ENCODE results near the gene TTN.
"Not testable (repeated sequence)": the region's sequence is repeated elsewhere in the genome, so short reads cannot be mapped to it uniquely, and the experiment has no call there.

Gene TTN

DNA sequence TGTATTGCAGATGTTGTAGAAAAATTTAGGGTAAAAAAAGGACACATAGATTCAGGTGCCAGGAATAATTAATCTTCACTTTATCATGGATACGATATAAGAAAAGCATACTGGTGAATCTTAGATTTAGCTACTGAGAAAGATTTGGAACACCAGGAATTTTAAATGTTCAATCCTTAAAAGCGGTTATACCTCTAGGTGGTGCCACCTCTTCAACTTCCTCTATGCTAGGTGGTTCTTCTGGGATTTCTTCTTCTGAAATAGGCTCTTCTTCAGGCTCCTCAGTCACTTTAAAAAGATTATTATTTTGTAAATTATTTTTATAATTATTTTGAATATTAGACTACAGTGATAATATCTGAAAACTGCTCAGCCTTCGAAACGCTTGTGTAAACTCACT, 133.1 kb downstream of the TTN start:
- DNase-seq (ENCODE audit: low read depth), result no peak
- no peak overlapping the region for H3K4me3 ChIP-seq (ENCODE audit: low read depth, low read length)
- TF ChIP-seq CTCF (IDR thresholded peaks at IDR 0.05; ENCODE audit: low read depth, low read length, missing control alignments), result no peak

GRCh38 chr2:178666458-178666857, 140.8 kb downstream of the TTN start:
- TF ChIP-seq CTCF (IDR thresholded peaks at IDR 0.05; ENCODE audit: low read depth, low read length, missing control alignments), result no peak
- no peak overlapping the region for H3K4me3 ChIP-seq (ENCODE audit: low read depth, low read length)
- DNase-seq (ENCODE audit: low read depth), result no peak

DNA sequence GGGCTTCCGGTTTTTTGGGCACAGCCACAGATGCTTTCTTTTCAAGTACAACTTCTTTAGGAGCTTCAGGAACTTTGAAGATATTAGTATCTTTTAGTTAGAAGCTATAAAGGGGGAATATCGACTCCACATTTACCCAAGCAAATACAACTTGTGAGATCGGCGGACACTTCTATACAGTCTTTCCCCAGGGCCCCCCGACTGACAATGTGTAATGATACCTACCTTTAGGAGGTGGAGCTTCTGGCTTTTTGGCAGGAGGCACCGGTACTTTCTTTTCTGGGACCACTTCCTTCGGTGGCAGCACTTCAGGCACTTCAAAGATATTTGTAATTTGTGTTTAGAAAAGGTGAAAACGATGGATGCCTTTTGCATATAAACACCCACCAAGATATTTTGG, 148.7 kb downstream of the TTN start:
- not testable (repeated sequence) for H3K4me3 ChIP-seq (ENCODE audit: low read depth, low read length); DNase-seq (ENCODE audit: low read depth)

DNA sequence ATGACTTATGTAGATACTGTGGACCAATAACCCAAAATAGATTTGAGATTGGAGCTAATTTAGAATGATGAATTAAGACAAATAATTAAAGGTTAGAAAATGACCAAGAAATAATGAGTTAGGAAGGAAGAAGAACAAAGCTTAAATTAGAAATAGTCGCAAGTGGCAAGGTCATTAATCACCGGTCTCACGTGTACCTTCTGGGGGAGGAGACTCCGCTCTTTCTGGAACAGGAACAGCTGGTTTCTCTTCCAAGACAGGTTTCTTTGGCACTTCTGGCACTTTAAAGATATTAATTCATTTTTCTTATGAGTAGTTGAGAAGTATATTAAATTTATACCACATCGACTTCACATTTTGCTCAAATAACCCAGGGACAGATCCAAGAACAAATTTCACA, 156.7 kb downstream of the TTN start:
- DNase-seq (ENCODE audit: low read depth), result no peak
- no peak overlapping the region for H3K4me3 ChIP-seq (ENCODE audit: low read depth, low read length)
- no peak for TF ChIP-seq CTCF (IDR thresholded peaks at IDR 0.05; ENCODE audit: low read depth, low read length, missing control alignments)

DNA sequence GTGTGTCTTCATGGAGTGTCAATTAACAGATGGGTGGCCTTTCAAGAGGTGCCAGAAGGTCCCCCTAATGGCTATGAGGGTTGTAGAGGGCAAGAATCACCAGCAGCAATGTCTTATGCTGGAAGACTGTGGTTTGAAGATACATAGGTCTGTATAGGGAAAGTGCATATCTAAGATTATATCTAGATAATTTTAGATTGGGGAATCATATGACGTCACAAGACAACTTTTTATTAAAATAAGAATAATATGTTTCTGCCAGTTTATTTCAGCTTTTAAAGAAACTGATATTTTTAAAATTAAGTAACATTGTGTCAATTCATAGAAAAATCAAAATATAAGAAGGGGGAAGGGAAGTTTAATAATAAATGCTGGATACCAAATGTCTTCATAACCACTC, 162.3 kb downstream of the TTN start:
- TF ChIP-seq CTCF (IDR thresholded peaks at IDR 0.05; ENCODE audit: low read depth, low read length, missing control alignments), result no peak
- no peak overlapping the region for H3K4me3 ChIP-seq (ENCODE audit: low read depth, low read length)
- DNase-seq (ENCODE audit: low read depth), result no peak

- TF ChIP-seq CTCF (IDR thresholded peaks at IDR 0.05; ENCODE audit: low read depth, low read length, missing control alignments), result no peak
- no peak overlapping the region for H3K4me3 ChIP-seq (ENCODE audit: low read depth, low read length)
- DNase-seq (ENCODE audit: low read depth), result no peak
These were observed 165.7 kb downstream of the TTN start for GRCh38 chr2:178641498-178641897.

DNA sequence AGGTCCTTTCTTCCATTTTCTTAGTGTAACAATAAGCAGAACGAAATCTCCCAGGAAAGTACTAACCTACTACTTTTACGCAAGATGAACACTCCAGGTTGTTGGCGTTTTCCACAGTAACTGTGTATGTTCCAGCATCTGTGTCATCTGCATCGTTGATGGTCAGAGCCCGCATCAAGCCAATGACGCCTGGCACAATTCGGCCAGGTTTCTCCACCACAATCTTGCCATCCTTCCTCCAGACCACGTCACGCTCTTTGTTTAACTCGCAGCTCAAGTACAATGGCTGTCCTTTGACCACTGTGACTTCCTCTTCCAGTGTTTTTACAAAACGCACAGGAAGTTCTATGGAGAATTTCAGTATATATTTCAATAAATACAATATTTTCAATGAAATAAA, 171.3 kb downstream of the TTN start:
- TF ChIP-seq CTCF (IDR thresholded peaks at IDR 0.05; ENCODE audit: low read depth, low read length, missing control alignments), result no peak
- DNase-seq (ENCODE audit: low read depth), result no peak
- no peak overlapping the region for H3K4me3 ChIP-seq (ENCODE audit: low read depth, low read length)

DNA sequence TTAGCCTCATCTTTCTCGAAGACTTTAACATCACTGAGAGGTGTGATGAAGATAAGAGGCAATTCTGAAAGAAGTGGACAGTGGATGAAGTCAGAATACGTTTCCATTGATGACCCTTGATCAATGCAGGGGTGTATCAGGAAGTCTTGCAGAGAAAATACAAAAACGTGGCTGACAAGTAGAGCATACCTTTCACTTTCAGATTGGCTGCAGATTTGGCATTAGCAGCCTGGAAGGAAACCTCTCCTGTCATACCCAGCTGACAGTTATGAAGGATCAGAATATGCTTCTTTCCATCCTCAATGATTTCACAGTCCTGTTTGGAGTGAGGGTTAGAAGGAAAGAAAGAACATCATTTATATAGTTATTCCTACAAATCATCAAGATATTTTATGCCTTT, 174.5 kb downstream of the TTN start:
- TF ChIP-seq CTCF (IDR thresholded peaks at IDR 0.05; ENCODE audit: low read depth, low read length, missing control alignments), result no peak
- H3K4me3 ChIP-seq (ENCODE audit: low read depth, low read length), result no peak overlapping the region
- no peak for DNase-seq (ENCODE audit: low read depth)
